A172 (cell line): ENCODE measurements around the gene KIAA1614. TPM values are rescaled to one million over a fixed set of nuclear protein-coding genes. Genes with fewer than 3 reads are reported as not detected.
"Not testable (repeated sequence)": the region's sequence is repeated elsewhere in the genome, so short reads cannot be mapped to it uniquely, and the experiment has no call there.

Experiments used
- DNase-seq: peaks from one replicate; pipeline ENCODE4 v3.0.0-alpha.2; 2015; ENCODE audit warnings: low spot score
- total RNA-seq: library from RNA; depleted of rRNA; stranded (reverse); fragments of >200 nt; shearing (Covaris generic); gene quantifications from 2 replicates; pipeline ENCODE4 v1.2.3, GENCODE V29; 2014

Gene KIAA1614
- total RNA-seq, 1 experiment from 2014 or later, result 9.4 TPM

DNA sequence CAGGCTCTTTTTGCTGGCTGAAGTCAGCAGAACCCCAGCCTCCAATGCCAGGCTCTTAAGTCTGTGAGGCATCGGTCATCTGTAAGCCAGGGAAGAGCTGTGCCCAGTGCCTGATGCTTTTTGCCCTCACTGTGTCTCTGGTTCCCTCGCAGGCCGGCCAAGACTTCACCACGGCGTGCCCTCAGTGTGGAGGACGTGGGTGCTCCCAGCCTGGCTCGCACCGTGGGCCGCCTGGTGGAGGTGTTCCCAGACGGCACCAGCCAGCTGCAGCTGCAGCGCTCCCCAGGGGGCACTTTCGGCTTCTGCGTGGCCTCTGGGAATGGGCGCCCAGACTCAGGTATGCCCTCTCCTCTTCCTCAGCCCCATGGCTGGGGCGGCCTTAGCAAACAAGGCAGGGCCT is 32.5 kb downstream of the KIAA1614 start:
- DNase-seq, result no peak

DNA sequence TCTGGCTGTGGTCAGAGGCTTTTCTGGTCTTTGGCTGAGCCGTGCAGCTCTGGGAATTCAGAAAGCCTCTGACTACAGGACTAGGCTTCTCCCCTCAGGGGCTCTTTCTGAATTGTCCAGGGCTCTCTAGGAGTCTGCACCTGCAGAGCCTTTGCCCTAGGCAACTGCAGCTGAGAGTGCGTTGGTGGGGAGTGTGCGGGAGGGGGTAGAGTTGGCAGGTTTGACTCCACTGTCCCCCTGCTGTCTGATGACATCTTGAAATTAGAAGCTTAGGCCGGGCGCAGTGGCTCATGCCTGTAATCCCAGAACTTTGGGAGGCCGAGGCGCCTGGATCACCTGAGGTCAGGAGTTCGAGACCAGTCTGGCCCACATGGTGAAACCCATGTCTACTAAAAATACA is 32.9 kb downstream of the KIAA1614 start:
- no peak for DNase-seq

DNA sequence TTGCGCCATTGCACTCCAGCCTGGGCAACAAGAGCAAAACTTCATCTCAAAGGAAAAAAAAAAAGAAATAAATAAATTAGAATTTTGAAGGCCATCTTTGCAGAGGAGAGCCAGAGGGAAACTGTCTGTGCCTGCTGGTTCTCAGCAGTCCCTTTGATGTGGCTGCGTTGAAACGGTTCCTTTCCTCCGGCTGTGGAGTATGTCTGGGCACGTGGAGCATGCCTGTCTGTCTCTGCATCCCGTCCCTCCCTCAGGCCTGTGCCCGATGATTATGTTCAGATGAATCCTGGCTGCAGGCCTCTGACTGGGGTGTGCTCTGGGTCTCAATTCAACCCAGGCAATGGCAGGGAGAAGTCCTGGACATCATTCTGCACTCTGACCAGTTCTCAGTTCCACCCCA is 33.4 kb downstream of the KIAA1614 start:
- DNase-seq, result no peak

DNA sequence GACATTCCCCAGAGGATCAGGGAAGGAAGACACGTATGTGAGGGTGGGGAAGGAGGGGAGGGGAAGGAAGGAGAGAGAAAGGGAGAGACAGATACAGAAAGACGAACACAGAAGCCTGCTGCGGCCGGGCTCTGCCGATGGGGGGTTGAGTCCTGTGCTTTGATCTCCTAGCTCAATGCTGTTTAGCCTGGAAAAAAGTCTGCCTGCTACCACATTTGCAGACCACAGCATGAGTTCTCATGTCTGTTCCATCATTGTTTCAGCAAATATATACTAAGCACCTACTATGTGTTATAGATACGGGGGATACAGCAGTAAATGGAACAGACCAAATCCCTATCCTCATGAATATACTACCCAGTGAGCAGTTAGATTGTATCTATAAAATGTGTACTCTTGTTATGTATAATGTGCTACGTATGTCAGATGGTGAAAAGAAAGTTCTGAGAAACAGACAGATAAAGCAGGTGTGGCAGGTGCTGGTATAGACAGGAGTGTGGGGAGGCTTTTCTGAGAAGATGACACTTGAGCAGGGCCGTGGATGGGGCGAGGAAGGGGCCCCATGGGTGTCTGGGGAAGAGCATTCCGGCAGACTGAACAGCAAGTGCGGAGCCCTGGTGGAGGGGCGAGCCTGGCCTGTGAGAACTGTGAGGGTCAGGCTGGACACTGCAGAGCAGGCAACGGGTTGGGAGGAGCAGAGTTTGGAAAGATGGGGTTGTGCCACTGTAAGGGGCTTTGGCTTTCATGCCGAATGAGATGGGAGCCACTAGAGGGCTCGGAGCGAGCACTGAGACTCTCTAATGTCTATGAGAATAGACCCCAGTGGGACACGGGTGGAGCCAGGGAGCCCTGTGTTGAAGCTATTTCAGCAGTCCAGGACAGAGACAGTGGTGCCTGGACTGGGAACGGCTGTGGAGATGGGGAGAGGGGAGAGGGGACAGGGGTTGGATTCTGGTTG is 34.1 kb downstream of the KIAA1614 start:
- DNase-seq, result no peak

DNA sequence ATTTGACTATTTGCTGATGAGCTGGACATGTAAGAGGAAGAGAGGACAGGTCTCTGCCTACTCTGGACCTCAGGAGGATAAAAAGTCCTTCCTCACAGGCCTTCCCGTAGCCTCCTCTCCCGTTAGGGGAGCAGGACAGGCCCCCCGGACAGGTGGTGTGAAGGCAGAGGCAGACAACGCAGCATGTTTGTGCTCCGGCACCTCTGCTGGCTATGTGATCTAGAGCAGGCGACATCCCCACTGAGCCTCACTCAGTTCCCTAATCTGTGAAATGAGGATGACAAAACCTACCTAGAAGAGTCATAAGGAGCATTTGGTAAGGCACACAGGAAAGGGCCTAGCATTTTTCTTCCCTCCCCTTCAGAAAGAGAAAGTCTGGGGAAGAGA is 34.8 kb downstream of the KIAA1614 start:
- DNase-seq, result no peak

DNA sequence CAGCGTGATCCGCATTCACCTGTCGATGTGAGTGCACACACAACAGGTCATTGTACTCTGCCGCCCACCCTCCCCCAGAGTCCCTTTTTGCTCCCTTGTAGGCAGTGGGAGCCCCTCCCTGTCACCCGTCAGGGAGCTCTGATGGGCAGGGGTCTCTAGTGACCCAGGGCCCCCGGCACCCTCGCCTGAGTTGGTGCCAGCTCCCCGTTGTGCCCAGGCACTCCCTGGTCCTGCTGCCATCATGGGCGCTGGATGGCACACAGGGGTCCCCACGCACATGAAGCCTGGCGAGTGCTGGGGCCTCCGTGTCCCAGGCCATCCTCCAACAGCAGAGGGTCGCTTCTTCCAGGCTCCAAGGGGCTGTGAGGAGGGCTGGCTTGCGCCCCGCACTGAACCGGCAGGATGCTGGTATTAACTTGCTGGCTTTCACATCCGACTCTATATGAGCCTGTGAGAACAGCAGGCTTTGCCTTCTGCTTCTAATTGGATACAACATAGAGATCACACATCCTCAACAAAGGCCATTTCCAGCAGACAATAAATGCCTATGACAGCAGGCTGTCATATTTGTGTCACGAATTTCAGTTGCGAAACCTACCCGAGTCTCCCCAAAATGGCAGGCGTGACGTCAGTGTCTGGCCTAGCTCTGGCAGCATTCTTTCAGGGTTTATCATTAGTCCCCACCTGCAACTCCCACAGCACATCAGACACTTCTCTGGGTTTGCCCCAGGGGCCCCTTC is 35.4 kb downstream of the KIAA1614 start:
- no peak for DNase-seq

DNA sequence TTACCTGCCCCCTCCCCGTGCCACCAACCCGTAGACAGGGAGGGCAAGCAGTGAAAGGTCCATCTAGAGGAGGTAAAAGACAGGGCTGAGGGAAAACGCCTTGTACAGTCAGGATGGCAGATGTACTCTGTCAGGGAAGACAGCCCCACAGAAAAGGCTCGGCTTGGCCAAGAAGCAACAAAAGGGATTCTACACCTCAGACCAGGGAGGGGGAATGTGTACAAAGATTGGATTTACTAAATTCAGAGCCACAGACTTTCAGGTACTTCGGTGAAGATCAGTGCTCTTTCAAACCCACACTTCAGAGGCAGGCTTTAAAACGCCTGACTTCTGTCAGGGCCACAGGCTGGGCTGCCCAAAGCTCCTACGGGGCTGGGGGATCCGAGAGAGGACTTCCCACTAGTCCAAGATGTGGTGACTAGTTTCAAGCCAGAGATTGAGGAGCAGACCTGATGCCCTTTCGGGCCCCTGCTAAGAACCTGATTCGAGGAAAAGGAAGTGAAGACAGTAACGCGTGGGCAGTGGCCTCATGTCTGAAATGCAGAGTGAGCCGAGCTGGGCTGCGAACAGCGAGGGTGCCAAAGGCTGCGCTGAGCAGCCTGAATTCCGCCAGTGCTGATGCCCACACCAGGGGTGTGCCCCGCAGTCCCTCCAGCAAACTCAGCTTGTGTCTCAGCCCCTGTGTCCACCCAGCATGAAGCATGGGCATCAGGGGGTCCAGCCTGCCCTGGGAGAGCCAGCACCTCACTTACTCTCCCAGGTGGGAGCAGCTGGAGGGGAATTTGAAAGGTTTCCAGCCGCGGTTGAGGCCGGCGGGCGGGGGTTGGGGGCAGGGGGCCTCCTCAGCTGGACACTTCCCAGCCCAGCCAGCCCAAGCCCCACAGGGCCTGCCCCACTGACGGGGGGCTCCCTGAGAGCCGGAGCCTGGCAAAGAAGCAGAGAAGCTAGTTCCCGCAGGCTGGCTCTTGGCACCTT is 36.2 kb downstream of the KIAA1614 start:
- no peak for DNase-seq

DNA sequence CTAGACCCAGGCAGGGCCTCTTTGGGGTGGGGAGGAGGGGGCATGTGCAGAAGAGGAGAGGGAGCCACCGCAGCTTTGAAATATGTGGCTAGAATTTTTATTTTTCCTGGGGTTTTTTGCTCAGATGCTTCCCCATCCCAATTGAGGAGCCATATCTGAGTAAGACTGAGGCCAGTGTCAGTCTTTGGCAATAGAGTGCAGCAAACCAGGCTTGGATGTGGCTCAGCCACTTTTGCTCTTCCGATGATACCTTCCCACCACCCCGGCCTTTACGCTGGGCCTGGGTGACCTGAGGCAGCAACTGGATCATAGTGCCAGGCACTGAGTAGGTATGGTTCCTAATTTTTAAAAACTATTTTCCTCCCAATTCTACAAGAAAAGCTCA is 36.9 kb downstream of the KIAA1614 start:
- DNase-seq, result no peak

DNA sequence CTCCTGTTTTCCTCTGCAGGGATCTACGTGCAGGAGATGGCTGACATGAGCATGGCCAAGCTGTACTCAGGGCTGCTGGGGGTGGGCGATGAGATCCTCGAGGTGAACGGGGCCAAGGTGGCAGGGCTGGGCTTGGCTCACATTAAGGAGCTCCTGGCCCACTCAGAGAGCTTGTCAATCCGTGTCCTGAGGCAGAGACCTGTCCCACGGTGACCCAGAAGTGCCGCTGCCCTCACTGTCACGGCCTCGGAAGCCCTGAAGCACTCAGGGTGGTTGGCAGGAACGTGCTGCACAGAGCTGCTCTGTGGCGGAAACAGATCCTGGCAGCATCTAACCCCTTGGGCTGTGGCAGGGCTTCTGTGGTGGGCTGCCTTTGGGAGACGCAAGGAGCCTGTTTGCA is 37.6 kb downstream of the KIAA1614 start:
- no peak for DNase-seq

DNA sequence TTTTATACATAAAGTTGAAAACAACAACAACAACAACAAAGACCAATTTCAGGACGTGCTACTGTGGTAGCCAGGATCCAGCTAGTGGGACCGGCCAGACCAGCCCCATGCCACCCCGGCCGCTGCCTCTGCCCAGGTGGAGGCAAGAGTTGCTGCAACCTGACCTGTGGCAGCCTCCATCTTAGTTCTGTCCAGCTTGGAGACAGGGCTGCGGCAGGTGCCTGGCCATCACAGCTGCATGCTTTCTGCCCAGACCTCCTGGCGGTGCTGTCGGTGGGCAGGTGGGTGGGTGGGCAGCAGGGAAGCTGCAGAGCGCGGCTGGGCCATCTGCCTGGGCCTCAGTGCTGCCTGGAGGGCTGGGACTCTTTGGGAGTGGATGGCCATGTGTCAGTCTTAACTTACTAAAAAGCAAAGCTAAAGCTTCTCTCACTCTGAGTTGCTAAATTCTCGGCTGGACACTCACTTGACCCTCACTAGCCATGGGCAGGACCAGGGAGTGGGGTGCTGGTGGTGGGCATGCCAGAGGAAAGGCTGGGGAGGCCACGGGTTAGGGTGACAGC is 38.6 kb downstream of the KIAA1614 start:
- no peak for DNase-seq

DNA sequence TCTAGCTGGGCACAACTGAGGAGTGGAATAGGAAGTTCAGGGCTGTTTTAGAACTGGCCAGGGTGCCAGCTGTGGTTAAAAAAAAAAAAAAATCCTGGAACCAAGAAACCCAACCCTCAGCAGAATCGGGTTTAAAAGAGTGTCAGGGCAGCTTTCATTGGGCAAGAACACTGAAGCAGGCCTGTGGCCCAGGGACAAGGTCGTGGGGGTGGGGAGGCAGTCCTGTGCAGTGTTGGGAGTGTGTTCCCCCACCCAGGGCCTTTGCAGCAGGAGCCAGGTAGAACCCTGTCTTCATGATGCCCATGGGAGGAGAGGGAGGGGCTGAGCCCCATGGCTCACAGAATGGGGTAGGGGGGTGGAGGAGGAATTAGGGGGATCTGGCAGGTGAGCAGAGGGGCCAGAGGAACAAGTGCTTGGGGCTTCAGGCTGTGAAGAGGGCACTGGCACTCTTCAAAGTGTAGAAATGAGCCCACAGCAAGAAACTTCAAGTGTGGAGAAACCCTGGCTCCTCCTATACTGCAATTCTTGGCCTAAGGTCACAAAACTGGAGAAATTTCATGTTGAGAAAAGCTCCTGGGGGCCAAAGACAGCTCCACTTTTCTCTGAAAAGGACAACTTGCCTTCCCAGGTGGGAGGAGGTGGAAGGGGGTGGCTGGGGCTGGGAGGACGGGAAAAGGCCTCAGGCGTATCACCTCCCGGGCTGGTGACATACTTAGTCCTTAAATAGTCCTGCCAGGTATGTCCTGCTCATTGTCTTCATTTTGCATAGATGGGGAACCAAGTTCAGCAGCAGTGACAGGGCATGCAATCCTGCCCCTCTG is 39.3 kb downstream of the KIAA1614 start:
- no peak for DNase-seq

DNA sequence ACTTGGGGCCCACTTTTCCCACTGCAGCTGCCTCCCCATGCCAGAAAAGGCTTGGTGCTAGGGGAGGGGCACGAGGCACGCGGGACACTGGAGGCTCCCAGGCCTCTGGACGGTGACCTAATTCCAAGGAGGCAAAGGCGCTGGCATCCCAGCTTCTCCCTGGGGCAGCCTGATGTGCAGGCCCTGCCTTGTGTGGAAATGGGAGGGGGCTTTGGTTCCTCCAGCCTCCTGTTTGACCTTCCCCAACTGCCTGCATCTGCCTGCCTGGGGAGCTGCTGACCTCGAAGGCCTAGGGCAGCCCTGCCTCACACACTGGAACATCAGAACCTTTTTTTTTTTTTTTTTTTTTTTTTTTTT is 39.9 kb downstream of the KIAA1614 start:
- DNase-seq, result no peak

DNA sequence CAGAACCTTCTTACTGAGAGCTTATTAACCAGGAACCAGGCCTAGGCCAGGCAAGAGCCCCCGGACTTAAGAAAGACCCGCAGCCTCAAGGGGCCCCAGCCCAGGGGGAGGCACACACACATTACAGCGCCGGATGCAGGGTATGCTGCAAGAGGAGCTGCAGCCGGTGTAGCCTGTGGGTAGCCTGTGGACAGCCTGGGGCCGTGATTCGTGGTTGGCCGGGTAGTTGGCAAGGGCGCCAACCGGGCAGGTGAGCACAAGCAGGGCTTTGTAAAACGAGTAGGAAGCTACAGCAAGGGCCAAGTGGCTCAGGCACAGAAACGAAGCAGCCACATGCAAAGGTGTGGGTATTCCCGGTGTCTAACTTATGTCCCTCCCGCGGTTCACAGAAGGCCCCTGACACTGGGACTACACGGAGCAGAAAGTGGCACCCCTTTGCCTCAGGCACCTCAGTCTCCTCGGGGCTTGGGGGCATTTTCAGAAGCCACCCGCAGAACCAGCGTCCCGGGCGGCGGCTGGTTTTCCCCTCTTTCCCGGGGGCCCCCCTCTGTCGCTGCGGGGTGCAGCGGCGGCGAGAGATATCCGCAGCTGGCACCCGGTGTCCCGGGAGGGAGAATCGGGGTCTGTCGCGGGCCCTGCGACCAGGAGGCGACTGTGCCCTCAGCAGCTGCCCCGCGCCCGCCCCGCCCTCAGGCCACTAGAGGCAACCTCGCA is 40.8 kb downstream of the KIAA1614 start:
- no peak for DNase-seq

DNA sequence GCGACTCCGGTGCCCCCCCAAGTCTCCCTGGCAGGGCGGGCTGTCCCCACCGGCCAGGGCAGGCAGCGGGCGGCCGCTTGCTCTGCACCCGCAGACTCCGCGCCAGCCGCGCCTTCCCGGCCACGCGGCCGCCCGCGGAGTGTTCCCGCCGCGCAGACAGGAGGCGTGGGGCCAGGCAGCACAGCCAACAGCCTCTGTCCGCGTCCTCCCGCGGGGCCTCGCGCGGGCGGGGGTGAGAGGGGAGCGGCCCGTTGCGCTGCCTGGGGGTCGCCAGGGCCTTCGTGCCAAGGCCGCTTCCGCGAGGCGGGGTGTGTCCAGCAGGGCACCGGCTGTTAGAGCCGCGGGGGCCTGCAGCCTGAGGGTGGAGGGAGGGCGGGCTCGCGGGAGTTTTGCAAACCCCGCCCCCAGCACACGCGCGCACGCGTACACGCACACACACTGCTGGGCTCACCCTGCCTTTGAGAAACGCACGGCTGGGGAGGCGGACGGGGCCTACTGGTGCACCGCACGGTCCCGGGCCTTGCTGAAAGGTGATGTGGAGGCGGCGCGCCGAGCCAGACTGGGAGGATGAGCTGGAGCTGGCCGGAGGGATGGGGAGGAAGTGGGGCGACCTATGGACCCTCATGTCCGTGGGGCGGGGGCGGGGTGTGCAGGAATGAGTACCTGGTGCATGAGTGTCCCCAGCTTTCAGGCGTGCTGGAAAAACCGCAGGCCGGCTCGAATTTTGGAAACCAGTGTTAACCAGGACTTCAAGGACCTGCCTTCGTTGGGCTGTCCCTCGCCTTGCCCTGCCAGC is 41.5 kb downstream of the KIAA1614 start:
- DNase-seq, result no peak

DNA sequence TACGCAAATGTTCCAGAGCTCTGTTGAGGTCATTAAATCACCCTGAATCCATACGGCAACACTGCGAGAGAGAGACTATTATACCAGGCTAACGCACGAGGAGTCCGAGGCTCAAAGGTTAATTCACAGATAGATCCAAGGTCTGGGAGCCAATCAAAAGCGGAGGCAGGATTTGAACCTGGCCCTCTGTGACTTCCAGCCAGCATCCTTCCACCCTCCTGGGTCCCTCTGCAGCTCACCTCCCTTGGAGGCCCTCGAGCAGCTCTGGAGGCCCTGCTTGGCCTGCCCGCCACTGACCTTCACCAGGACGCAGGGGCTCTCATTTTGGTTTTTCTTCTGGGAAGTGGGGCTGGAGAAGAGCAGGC is 42.1 kb downstream of the KIAA1614 start:
- no peak for DNase-seq

DNA sequence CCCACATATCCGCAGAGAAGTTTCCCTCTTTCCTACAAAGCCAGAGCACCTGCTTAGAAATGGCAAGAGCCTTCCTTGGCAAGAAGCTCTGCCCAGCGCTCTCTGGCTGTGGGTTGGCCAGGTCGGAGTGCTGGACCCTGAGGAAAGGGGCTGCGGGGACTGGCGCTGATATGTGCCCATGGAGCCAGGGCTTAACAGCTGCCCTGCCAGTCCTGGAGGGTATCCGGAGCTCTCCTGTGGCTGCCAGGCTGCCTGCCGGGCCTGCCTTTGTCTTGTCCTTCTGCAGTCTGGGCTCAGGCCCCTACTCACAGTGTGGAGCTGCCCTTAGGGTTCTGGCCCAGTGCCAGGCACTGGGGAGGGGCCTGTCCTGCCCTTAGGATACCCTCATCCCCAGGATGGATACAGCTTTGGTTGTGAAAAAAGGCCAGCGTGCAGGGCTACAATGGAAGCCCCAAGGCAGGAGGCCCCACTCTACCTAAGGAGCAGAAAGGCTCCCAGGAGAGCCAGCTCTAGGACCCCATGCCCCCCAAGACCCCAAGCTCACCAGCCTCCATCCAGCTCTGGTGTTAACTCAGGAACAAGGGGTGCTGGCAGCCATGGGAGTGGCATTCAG is 43.4 kb downstream of the KIAA1614 start:
- no peak for DNase-seq

DNA sequence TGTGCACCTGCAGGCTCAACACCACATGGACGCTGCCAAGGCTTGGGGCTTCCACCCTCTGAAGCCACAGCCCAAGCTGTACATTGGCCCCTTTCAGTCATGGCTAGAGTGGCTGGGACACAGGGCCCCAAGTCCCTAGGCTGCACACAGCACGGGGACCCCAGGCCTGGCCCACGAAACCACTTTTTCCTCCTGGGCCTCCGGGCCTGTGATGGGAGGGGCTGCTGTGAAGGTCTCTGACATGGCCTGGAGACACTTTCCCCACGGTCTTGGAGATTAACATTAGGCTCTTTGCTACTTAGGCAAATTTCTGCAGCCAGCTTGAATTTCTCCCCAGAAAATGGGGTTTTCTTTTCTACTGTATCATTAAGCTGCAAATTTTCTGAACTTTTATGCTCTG is 46.9 kb downstream of the KIAA1614 start:
- DNase-seq, result not testable (repeated sequence)

DNA sequence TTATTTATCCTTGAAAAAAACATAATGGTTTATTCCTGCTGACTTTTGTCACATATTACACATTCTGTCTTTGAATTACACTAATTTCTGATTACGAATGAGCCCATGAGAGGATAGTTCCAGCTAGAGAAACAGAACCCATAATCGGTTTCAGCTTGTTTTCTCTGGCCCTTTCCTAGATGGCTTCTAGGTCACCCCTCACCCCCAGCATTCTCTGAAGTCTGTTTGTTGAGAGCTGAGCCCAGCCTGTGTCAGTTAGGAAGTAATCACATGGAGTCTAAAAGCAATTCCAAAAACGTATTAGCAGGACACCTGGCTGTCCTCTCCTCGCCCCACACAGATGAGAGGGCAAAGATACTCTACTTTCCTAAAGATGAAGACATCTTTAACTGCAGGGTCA is 48.9 kb downstream of the KIAA1614 start:
- DNase-seq, result no peak

DNA sequence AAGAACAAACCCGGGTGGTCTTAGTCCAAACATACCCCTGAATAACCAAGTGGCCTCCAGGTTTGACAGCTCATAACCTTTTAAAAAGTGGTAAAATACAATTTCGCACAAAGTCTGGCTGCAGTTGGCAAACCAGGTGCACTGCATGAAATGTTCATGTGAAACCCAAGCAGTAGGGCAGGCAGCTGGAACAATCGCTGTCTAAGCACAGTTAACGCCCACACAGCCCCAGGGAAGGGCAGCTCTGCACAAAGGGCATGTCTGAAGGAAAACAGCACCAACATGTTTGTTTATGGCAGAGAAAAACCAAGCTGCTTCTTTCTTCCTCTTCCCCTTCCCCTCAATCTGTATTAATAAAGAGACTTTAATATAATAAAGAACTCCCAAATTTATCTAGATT is 49.5 kb downstream of the KIAA1614 start:
- no peak for DNase-seq
